ENCODE data around the gene FGF16.

Gene FGF16

GRCh38 chrX:77436271-77436670, 10.9 kb upstream of the FGF16 start:
- TF ChIP-seq, protein P1, sequence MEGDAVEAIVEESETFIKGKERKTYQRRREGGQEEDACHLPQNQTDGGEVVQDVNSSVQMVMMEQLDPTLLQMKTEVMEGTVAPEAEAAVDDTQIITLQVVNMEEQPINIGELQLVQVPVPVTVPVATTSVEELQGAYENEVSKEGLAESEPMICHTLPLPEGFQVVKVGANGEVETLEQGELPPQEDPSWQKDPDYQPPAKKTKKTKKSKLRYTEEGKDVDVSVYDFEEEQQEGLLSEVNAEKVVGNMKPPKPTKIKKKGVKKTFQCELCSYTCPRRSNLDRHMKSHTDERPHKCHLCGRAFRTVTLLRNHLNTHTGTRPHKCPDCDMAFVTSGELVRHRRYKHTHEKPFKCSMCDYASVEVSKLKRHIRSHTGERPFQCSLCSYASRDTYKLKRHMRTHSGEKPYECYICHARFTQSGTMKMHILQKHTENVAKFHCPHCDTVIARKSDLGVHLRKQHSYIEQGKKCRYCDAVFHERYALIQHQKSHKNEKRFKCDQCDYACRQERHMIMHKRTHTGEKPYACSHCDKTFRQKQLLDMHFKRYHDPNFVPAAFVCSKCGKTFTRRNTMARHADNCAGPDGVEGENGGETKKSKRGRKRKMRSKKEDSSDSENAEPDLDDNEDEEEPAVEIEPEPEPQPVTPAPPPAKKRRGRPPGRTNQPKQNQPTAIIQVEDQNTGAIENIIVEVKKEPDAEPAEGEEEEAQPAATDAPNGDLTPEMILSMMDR (conservative IDR thresholded peaks at IDR 0.05; ENCODE audit: low read depth, low read length), result no peak
- no peak for DNase-seq (ENCODE audit: low read depth)
- no peak overlapping the region for H3K4me3 ChIP-seq (ENCODE audit: low read depth, low read length)

GRCh38 chrX:77436682-77437081, 10.5 kb upstream of the FGF16 start:
- TF ChIP-seq, protein P1 (conservative IDR thresholded peaks at IDR 0.05; ENCODE audit: low read depth, low read length), result no peak
- DNase-seq (ENCODE audit: low read depth), result no peak
- H3K4me3 ChIP-seq (ENCODE audit: low read depth, low read length), result no peak overlapping the region

DNA sequence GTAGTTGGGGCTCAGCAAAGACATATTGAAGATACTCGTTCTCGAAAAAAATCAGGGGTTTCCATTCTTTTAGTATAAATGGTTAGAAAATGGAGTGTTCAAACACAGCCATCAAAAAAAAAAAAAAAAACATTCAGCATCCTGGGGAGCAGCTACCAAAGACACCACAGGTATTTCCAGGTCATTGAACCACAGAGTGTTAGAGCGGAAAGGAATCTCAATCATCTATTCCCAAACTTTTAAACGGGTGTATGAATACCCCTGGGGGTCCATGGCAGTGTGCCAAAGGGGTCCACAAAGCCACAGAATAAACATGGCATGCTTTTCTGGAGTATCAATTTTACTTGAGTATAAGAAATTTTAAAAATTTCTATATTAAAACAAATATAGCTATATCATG, 6.9 kb upstream of the FGF16 start:
- DNase-seq (ENCODE audit: low read depth), result peak; percentile 55
- TF ChIP-seq, protein P1 (conservative IDR thresholded peaks at IDR 0.05; ENCODE audit: low read depth, low read length), result no peak
- no peak overlapping the region for H3K4me3 ChIP-seq (ENCODE audit: low read depth, low read length)

DNA sequence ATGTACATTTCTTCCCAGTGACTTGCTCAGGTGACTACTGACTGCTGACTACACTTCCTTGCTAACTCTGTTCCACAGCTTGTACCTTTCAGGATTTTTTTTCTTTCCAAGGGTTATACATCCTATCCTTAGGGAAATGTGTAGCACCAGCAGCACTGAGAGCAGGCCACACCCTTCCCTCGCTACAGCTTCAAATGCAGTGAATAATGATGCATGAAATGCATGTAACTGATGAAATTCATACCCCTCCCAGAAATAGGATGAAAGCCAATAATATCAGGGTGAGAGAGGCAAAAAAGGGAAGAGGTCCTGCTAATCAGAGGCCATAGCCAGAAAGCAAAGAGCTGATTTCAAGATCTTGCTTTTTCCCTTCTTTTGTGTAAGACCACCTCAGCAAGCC, 6.2 kb upstream of the FGF16 start:
- no peak for DNase-seq (ENCODE audit: low read depth)
- TF ChIP-seq, protein P1 (conservative IDR thresholded peaks at IDR 0.05; ENCODE audit: low read depth, low read length), result no peak
- H3K4me3 ChIP-seq (ENCODE audit: low read depth, low read length), result no peak overlapping the region

- no peak overlapping the region for H3K4me3 ChIP-seq (ENCODE audit: low read depth, low read length)
- DNase-seq (ENCODE audit: low read depth), result no peak
- TF ChIP-seq, protein P1 (conservative IDR thresholded peaks at IDR 0.05; ENCODE audit: low read depth, low read length), result no peak
Measured at GRCh38 chrX:77441479-77441878, 5.7 kb upstream of the FGF16 start.

- H3K4me3 ChIP-seq (ENCODE audit: low read depth, low read length), result no peak overlapping the region
- DNase-seq (ENCODE audit: low read depth), result peak; percentile 65
- TF ChIP-seq, protein P1 (conservative IDR thresholded peaks at IDR 0.05; ENCODE audit: low read depth, low read length), result no peak
Measured at GRCh38 chrX:77442728-77443127, 4.5 kb upstream of the FGF16 start.

- DNase-seq (ENCODE audit: low read depth), result no peak
- H3K4me3 ChIP-seq (ENCODE audit: low read depth, low read length), result no peak overlapping the region
- TF ChIP-seq, protein P1 (conservative IDR thresholded peaks at IDR 0.05; ENCODE audit: low read depth, low read length), result no peak
Measured at GRCh38 chrX:77444075-77444474, 3.1 kb upstream of the FGF16 start.

Data from choroid plexus epithelial cell (primary cell).